SK-N-SH (cell line): ENCODE measurements around the gene VAMP1. TPM values are rescaled to one million over a fixed set of nuclear protein-coding genes. Genes with fewer than 3 reads are reported as not detected.

Source experiments
- CTCF ChIA-PET: fragments of 300-600, 350-600 bp; formaldehyde crosslinking; extraction: SDS; loops from one replicate; lab custom pipeline; 2021; lab: Yijun Ruan, JAX
- POLR2A ChIA-PET: fragments of 350-600 bp; sonication (Branson Sonifier 250); formaldehyde crosslinking; extraction: SDS; loops from one replicate; lab custom pipeline; 2020; ENCODE audit warnings: antibody characterized with exemption, inconsistent platforms; lab: Yijun Ruan, JAX
- DNase-seq: peaks from one replicate; pipeline ENCODE4 v3.0.0; 2012
- H2AFZ ChIP-seq: fragments of 200-600 bp; sonication (generic); 2 replicates; pipeline ENCODE4 v1.8.1; 2016; ENCODE audit warnings: antibody characterized with exemption, mild to moderate bottlenecking, low read depth
- H3F3A ChIP-seq: fragments of 200-600 bp; sonication (generic); replicated peaks from 2 replicates; pipeline ENCODE3; 2016; ENCODE audit warnings: antibody characterized with exemption, mild to moderate bottlenecking; ENCODE audit not compliant: insufficient read depth
- H3K27ac ChIP-seq, 2 experiments: fragments of 200-500 bp in 1 of 2; fragments of 200-600 bp in 1 of 2; sonication (Bioruptor generic) in 1 of 2; sonication (generic), shearing (Covaris generic) in 1 of 2; 2 replicates each; pipeline versions ENCODE4 v1.5.1 to v1.6.1; 2014 to 2016; ENCODE audit warnings: low read depth in 2 of 2, inconsistent platforms in 1 of 2, low read length in 1 of 2, mild to moderate bottlenecking in 1 of 2, mixed read lengths in 1 of 2
- H3K27me3 ChIP-seq: fragments of 200-600 bp; sonication (generic), shearing (Covaris generic); 2 replicates; pipeline ENCODE4 v1.6.1; 2016; ENCODE audit warnings: mixed run types; ENCODE audit not compliant: insufficient read depth
- H3K36me3 ChIP-seq, 2 experiments: fragments of 200-500 bp in 1 of 2; fragments of 200-600 bp in 1 of 2; sonication (Bioruptor generic) in 1 of 2; sonication (generic) in 1 of 2; replicated peaks in 1 of 2; 2 replicates each; pipeline versions ENCODE3 to v1.5.1; 2014 to 2016; ENCODE audit warnings: low read length in 1 of 2, mild to moderate bottlenecking in 1 of 2; ENCODE audit not compliant: insufficient read depth in 2 of 2, control insufficient read depth in 1 of 2
- H3K4me1 ChIP-seq, 2 experiments: fragments of 200-500 bp in 1 of 2; fragments of 200-600 bp in 1 of 2; sonication (Bioruptor generic) in 1 of 2; sonication (generic), shearing (Covaris generic) in 1 of 2; 2 replicates each; pipeline versions ENCODE4 v1.5.1 to v1.6.1; 2014 to 2016; ENCODE audit warnings: low read depth in 1 of 2, low read length in 1 of 2, mixed run types in 1 of 2; ENCODE audit not compliant: insufficient read depth in 2 of 2, control insufficient read depth in 1 of 2
- H3K4me2 ChIP-seq: fragments of 200-600 bp; sonication (generic), shearing (Covaris generic); 2 replicates; pipeline ENCODE4 v1.6.1; 2017; ENCODE audit warnings: mixed run types
- H3K4me3 ChIP-seq, 2 experiments: fragments of 200-500 bp in 1 of 2; fragments of 200-600 bp in 1 of 2; sonication (Bioruptor generic) in 1 of 2; sonication (generic), shearing (Covaris generic) in 1 of 2; 2 replicates each; pipeline versions ENCODE4 v1.5.1 to v1.8.1; 2014 to 2016; ENCODE audit warnings: low read depth in 2 of 2, inconsistent platforms in 1 of 2, low read length in 1 of 2, mild to moderate bottlenecking in 1 of 2, mixed read lengths in 1 of 2, moderate library complexity in 1 of 2
- H3K79me2 ChIP-seq: fragments of 200-600 bp; sonication (generic); 2 replicates; pipeline ENCODE4 v1.8.1; 2017; ENCODE audit warnings: mild to moderate bottlenecking; ENCODE audit not compliant: insufficient read depth
- H3K9ac ChIP-seq: fragments of 200-600 bp; sonication (generic); 2 replicates; pipeline ENCODE4 v1.6.1; 2017; ENCODE audit warnings: mixed run types
- H3K9me2 ChIP-seq: fragments of 200-600 bp; sonication (generic); 2 replicates; pipeline ENCODE4 v1.6.1; 2017; ENCODE audit warnings: mixed run types
- H3K9me3 ChIP-seq: fragments of 200-600 bp; sonication (generic); 2 replicates; pipeline ENCODE4 v1.6.1; 2017; ENCODE audit warnings: mixed run types, mild to moderate bottlenecking, moderate library complexity
- H4K20me1 ChIP-seq: fragments of 200-600 bp; sonication (generic); 2 replicates; pipeline ENCODE4 v1.6.1; 2017; ENCODE audit warnings: mild to moderate bottlenecking, mixed run types; ENCODE audit not compliant: insufficient read depth
- FOXM1 ChIP-seq: IDR thresholded peaks from 2 replicates; pipeline ENCODE4 v1.4.0; 2012; ENCODE audit warnings: low read depth, mild to moderate bottlenecking
- GATA2 ChIP-seq: sonication (generic); formaldehyde crosslinking; IDR thresholded peaks from 2 replicates; pipeline ENCODE4 v1.5.0; 2020; ENCODE audit warnings: mild to moderate bottlenecking, missing genetic modification reagents
- NRF1 ChIP-seq: IDR thresholded peaks from 2 replicates; pipeline ENCODE4 v1.6.1; 2012; ENCODE audit warnings: low read depth, mild to moderate bottlenecking, low read length
- RAD21 ChIP-seq: IDR thresholded peaks from 2 replicates; pipeline ENCODE4 v1.6.1; 2012; ENCODE audit warnings: mild to moderate bottlenecking, low read length
- SIN3A ChIP-seq: IDR thresholded peaks from 2 replicates; pipeline ENCODE4 v1.6.1; 2012; ENCODE audit warnings: low read depth, mild to moderate bottlenecking, low read length, moderate library complexity, borderline replicate concordance
- SMC3 ChIP-seq: IDR thresholded peaks from 2 replicates; pipeline ENCODE4 v1.6.1; 2012; ENCODE audit warnings: low read depth, low read length, improper control_type of control experiment
- TEAD4 ChIP-seq: IDR thresholded peaks from 2 replicates; pipeline ENCODE4 v1.4.0; 2012; ENCODE audit warnings: mild to moderate bottlenecking, borderline replicate concordance; ENCODE audit not compliant: insufficient read depth
- YY1 ChIP-seq: IDR thresholded peaks from 2 replicates; pipeline ENCODE4 v1.4.0; 2012; ENCODE audit warnings: low read depth, mild to moderate bottlenecking
- WGBS: methylation state at CpG from one replicate; pipeline ENCODE4 v1.1.6; 2017; ENCODE audit warnings: low lambda C conversion rate; 5-methylcytosine and 5-hydroxymethylcytosine counted together
- polyA plus RNA-seq, 3 experiments: library from polyadenylated mRNA; depleted of rRNA; stranded (reverse); fragments of >200 nt; gene quantifications; 2 replicates each; pipeline ENCODE4 v1.2.3, GENCODE V29; 2012
- TF ChIP-seq, protein P1 (sequence below): IDR thresholded peaks from 2 replicates; pipeline ENCODE4 v1.4.0; 2012; ENCODE audit warnings: low read depth, borderline replicate concordance
- TF ChIP-seq, protein P2 (sequence below): fragments of 200-600 bp; sonication (generic); IDR thresholded peaks from 2 replicates; pipeline ENCODE4 v1.6.1; 2017; ENCODE audit warnings: antibody characterized with exemption, mild to moderate bottlenecking, moderate library complexity
- TF ChIP-seq, protein P3 (sequence below): IDR thresholded peaks from 2 replicates; pipeline ENCODE4 v1.4.0; 2012; ENCODE audit warnings: low read depth
- TF ChIP-seq, protein P4 (sequence below): IDR thresholded peaks from 2 replicates; pipeline ENCODE4 v1.4.0; 2012; ENCODE audit warnings: low read depth, borderline replicate concordance

The VAMP1 gene
- polyA plus RNA-seq, 1 of the 3 experiments (the other 2 are of a cell fraction), result 36.8 TPM

DNA sequence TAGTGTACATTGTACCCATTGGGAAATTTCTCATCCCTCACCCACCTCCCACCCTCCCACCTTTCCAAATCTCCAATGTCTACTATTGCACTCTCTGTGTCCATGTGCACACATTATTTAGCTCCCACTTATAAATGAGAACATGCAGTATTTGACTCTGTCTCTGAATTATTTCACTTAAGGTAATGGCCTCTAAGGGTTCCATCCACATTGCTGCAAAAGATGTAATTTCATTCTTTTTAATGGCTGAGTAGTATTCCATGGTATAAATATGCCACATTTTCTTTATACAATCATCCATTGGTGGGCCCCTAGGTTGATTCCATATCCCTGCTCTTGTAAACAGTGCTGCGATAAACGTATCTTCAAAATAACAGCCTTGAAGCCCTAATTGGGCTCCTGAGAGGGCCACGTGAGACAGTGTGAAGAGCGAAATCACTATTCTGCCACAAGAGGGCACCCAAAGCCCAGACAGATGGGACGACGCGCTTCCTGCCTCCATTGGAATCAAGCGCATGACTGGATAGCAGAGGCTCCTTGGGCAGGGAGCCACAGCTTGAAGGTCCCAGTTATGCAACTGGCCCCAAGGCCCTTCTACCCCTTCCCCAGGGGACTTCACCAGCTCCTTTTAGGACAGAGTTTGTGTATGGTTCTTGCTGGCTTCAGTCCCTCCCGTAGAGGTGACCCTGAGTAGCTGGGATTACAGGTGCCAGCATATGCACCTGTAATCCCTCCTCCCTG lies 47.0 kb downstream of the VAMP1 start:
- Histone ChIP-seq H3K9me2 (no peaks in the 10 kb centered on the region), H4K20me1 (no peaks in the 10 kb centered on the region), H3K27me3 (no peaks in the 10 kb centered on the region), H3K36me3 (no peaks in the 10 kb centered on the region), H3K9ac (no peak overlapping the region), H3K4me1 (no peaks in the 10 kb centered on the region), H3K27ac (no peak overlapping the region), H2AFZ (no peak overlapping the region), H3K79me2 (no peaks in the 10 kb centered on the region), H3F3A (no peaks in the 10 kb centered on the region), H3K9me3 (no peaks in the 10 kb centered on the region), H3K4me2 (no peak overlapping the region), H3K4me3 (no peak overlapping the region)
- TF ChIP-seq YY1, result 0 out of 2 replicates have a peak, but pooled peaks have one; percentile 23
- TF ChIP-seq, protein P1, sequence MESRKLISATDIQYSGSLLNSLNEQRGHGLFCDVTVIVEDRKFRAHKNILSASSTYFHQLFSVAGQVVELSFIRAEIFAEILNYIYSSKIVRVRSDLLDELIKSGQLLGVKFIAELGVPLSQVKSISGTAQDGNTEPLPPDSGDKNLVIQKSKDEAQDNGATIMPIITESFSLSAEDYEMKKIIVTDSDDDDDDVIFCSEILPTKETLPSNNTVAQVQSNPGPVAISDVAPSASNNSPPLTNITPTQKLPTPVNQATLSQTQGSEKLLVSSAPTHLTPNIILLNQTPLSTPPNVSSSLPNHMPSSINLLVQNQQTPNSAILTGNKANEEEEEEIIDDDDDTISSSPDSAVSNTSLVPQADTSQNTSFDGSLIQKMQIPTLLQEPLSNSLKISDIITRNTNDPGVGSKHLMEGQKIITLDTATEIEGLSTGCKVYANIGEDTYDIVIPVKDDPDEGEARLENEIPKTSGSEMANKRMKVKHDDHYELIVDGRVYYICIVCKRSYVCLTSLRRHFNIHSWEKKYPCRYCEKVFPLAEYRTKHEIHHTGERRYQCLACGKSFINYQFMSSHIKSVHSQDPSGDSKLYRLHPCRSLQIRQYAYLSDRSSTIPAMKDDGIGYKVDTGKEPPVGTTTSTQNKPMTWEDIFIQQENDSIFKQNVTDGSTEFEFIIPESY, result no peak
- TF ChIP-seq RAD21, result peak; percentile 94
- TF ChIP-seq NRF1, result no peak
- TF ChIP-seq GATA2, result no peak
- TF ChIP-seq SMC3, result peak; percentile 91
- TF ChIP-seq, protein P2, sequence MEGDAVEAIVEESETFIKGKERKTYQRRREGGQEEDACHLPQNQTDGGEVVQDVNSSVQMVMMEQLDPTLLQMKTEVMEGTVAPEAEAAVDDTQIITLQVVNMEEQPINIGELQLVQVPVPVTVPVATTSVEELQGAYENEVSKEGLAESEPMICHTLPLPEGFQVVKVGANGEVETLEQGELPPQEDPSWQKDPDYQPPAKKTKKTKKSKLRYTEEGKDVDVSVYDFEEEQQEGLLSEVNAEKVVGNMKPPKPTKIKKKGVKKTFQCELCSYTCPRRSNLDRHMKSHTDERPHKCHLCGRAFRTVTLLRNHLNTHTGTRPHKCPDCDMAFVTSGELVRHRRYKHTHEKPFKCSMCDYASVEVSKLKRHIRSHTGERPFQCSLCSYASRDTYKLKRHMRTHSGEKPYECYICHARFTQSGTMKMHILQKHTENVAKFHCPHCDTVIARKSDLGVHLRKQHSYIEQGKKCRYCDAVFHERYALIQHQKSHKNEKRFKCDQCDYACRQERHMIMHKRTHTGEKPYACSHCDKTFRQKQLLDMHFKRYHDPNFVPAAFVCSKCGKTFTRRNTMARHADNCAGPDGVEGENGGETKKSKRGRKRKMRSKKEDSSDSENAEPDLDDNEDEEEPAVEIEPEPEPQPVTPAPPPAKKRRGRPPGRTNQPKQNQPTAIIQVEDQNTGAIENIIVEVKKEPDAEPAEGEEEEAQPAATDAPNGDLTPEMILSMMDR, result peak; percentile 84
- TF ChIP-seq, protein P3, sequence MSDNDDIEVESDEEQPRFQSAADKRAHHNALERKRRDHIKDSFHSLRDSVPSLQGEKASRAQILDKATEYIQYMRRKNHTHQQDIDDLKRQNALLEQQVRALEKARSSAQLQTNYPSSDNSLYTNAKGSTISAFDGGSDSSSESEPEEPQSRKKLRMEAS, result peak; percentile 98
- TF ChIP-seq, protein P4, sequence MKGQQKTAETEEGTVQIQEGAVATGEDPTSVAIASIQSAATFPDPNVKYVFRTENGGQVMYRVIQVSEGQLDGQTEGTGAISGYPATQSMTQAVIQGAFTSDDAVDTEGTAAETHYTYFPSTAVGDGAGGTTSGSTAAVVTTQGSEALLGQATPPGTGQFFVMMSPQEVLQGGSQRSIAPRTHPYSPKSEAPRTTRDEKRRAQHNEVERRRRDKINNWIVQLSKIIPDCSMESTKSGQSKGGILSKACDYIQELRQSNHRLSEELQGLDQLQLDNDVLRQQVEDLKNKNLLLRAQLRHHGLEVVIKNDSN, result peak; percentile 72; the same call in 1 of the 2 replicates
- CTCF ChIA-PET, result interaction anchor here (0.6 to 8.2 kb wide), 36 partner anchors 8 to 356 kb away, joined by 3 to 91 read pairs (median 5); partner anchors contain the start of genes GAPDH, IFFO1, TAPBPL and TNFRSF1A
- WGBS, result 11% methylated on average over 9 of the region's 9 CpGs
- DNase-seq, result peak; percentile 83
- POLR2A ChIA-PET, result interaction anchor here (1.0 kb wide), 1 partner anchor 47 kb away, joined by 7 read pairs; the partner anchor contains the start of gene VAMP1

DNA sequence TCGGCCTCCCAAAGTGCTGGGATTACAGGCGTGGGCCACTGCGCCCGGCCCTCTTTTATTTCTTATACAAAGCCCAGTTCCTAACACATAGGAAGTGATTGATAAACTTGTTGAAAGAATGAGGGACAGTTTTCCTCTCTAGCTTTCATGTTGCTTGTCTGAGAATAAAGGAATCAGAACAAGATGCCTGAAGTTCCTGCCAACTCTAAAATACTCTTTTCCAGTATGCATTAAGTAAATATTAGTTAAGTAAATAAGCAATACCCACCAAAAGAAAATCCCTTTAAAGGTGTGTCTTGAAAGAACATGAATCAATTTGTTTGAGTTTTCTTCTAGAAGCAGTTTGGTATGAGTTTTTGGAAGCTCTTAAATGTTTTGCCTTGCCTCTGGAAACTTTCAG lies 50.1 kb downstream of the VAMP1 start:
- no peaks in the 10 kb centered on the region for H4K20me1 ChIP-seq
- H3K9me3 ChIP-seq, result no peaks in the 10 kb centered on the region
- no peak for DNase-seq
- 75% methylated on average over 4 of the region's 4 CpGs for WGBS
- no peaks in the 10 kb centered on the region for H3F3A ChIP-seq
- CTCF ChIA-PET, result no interaction called here
- no peak overlapping the region for H3K27ac ChIP-seq
- H3K79me2 ChIP-seq, result no peaks in the 10 kb centered on the region
- no peak overlapping the region for H2AFZ ChIP-seq
- no peak overlapping the region for H3K4me2 ChIP-seq
- no peaks in the 10 kb centered on the region for H3K27me3 ChIP-seq
- TF ChIP-seq TEAD4 (no peak), FOXM1 (no peak), SIN3A (no peak)
- TF ChIP-seq, protein P4, result no peak
- TF ChIP-seq, all 33 proteins: peak for 0
- POLR2A ChIA-PET, result no interaction called here
- H3K4me1 ChIP-seq, result no peaks in the 10 kb centered on the region
- no peak overlapping the region for H3K9ac ChIP-seq
- H3K4me3 ChIP-seq, result no peak overlapping the region
- no peaks in the 10 kb centered on the region for H3K9me2 ChIP-seq
- no peaks in the 10 kb centered on the region for H3K36me3 ChIP-seq
